ENCODE data around the gene EIPR1.

- no peak for TF ChIP-seq CTCF (IDR thresholded peaks at IDR 0.05)
- no peak for TF ChIP-seq POLR2A (IDR thresholded peaks at IDR 0.05)
These were observed 42.9 kb downstream of the EIPR1 start for GRCh38 chr2:3334392-3335345.
